WTC11 (cell line): ENCODE measurements around the gene REC8. TPM values are rescaled to one million over a fixed set of nuclear protein-coding genes. Genes with fewer than 3 reads are reported as not detected.

ENCODE experiments used
- ATAC-seq: fragments of 200-7000 bp; cut with Tn5 transposase; 2 replicates; pipeline ENCODE4 v1.10.0; 2021; ENCODE audit warnings: mild to moderate bottlenecking, moderate library complexity
- CTCF ChIA-PET: fragments of 300-600 bp; sonication (Branson Sonifier 250); formaldehyde crosslinking; loops from one replicate; lab custom pipeline; 2021; ENCODE audit warnings: antibody characterized with exemption; lab: Charles Lee
- POLR2A ChIA-PET: fragments of 350-600 bp; sonication (Branson Sonifier 250); formaldehyde crosslinking; loops from one replicate; lab custom pipeline; 2021; ENCODE audit warnings: antibody characterized with exemption; lab: Charles Lee
- DNase-seq: peaks from one replicate; pipeline ENCODE4 v3.0.0; 2021; ENCODE audit warnings: low spot score
- H3K27ac Mint-ChIP-seq: 2 replicates; pipeline ENCODE4 v1.8.0; 2021; ENCODE audit warnings: mixed read lengths
- H3K27me3 Mint-ChIP-seq: 2 replicates; pipeline ENCODE4 v1.8.0; 2021; ENCODE audit warnings: low read depth, mild to moderate bottlenecking, moderate library complexity, mixed read lengths
- H3K36me3 Mint-ChIP-seq: 2 replicates; pipeline ENCODE4 v1.8.0; 2021; ENCODE audit warnings: mixed read lengths
- H3K4me1 Mint-ChIP-seq: 2 replicates; pipeline ENCODE4 v1.8.0; 2022; ENCODE audit warnings: mixed read lengths
- H3K4me3 Mint-ChIP-seq: 2 replicates; pipeline ENCODE4 v1.8.0; 2021; ENCODE audit warnings: mild to moderate bottlenecking, moderate library complexity, mixed read lengths
- H3K9me3 Mint-ChIP-seq: 2 replicates; pipeline ENCODE4 v1.8.0; 2021; ENCODE audit warnings: mixed read lengths
- ATF2 ChIP-seq: sonication (generic); formaldehyde crosslinking; IDR thresholded peaks from 2 replicates; pipeline ENCODE4 v1.8.1; 2022; ENCODE audit warnings: low read depth, missing genetic modification reagents, borderline replicate concordance
- CBFB ChIP-seq: sonication (generic); formaldehyde crosslinking; IDR thresholded peaks from 2 replicates; pipeline ENCODE4 v1.8.1; 2022; ENCODE audit warnings: mild to moderate bottlenecking, low read depth, missing genetic modification reagents
- CREB1 ChIP-seq: sonication (generic); formaldehyde crosslinking; IDR thresholded peaks from 2 replicates; pipeline ENCODE4 v1.8.0; 2023; ENCODE audit warnings: mild to moderate bottlenecking, missing genetic modification reagents
- ETV6 ChIP-seq: sonication (generic); formaldehyde crosslinking; IDR thresholded peaks from 2 replicates; pipeline ENCODE4 v1.8.1; 2022; ENCODE audit warnings: mild to moderate bottlenecking, missing genetic modification reagents
- FOXJ3 ChIP-seq: sonication (generic); formaldehyde crosslinking; IDR thresholded peaks from 2 replicates; pipeline ENCODE4 v1.9.0; 2021; ENCODE audit warnings: missing genetic modification reagents, mild to moderate bottlenecking, borderline replicate concordance
- FOXP4 ChIP-seq: sonication (generic); formaldehyde crosslinking; IDR thresholded peaks from 2 replicates; pipeline ENCODE4 v1.8.0; 2022; ENCODE audit warnings: mild to moderate bottlenecking, missing genetic modification reagents
- GABPB1 ChIP-seq: sonication (generic); formaldehyde crosslinking; IDR thresholded peaks from 2 replicates; pipeline ENCODE4 v1.8.1; 2023; ENCODE audit warnings: mild to moderate bottlenecking, missing genetic modification reagents
- HMGXB4 ChIP-seq: sonication (generic); formaldehyde crosslinking; IDR thresholded peaks from 2 replicates; pipeline ENCODE4 v1.8.1; 2023; ENCODE audit warnings: mild to moderate bottlenecking, moderate library complexity, missing genetic modification reagents
- MAX ChIP-seq: sonication (generic); formaldehyde crosslinking; IDR thresholded peaks from 2 replicates; pipeline ENCODE4 v1.8.0; 2022; ENCODE audit warnings: mild to moderate bottlenecking, missing genetic modification reagents
- PRDM15 ChIP-seq: sonication (generic); formaldehyde crosslinking; IDR thresholded peaks from 2 replicates; pipeline ENCODE4 v1.8.0; 2022; ENCODE audit warnings: missing genetic modification reagents
- PREB ChIP-seq: sonication (generic); formaldehyde crosslinking; IDR thresholded peaks from 2 replicates; pipeline ENCODE4 v1.8.1; 2022; ENCODE audit warnings: mild to moderate bottlenecking, missing genetic modification reagents, moderate library complexity, borderline replicate concordance
- SP1 ChIP-seq: sonication (generic); formaldehyde crosslinking; conservative IDR thresholded peaks from 2 replicates; pipeline ENCODE4 v1.8.1; 2022; ENCODE audit warnings: missing genetic modification reagents
- ZNF671 ChIP-seq: fragments of 250-450 bp; sonication (Bioruptor Pico); IDR thresholded peaks from 2 replicates; pipeline ENCODE4 v1.8.0; 2021; ENCODE audit warnings: mild to moderate bottlenecking
- total RNA-seq: library from RNA; stranded (reverse); gene quantifications from 3 replicates; pipeline ENCODE4 v1.2.3, GENCODE V29; 2021

The REC8 gene
- total RNA-seq, 1 experiment from 2014 or later = 32.2 TPM

GRCh38 chr14:24145690-24146452 is 26.0 kb upstream of the REC8 start:
- POLR2A ChIA-PET = interaction anchor here (0.6 to 3.3 kb wide), 8 partner anchors 9 to 96 kb away, joined by 3 to 24 read pairs (median 8); partner anchors contain the start of genes DCAF11, IRF9, MDP1 and NRL
- Mint-ChIP-seq H3K4me1 (peaks cover 24% of the 10 kb centered on the region), H3K36me3 (peaks cover 35% of the 10 kb centered on the region)
- 0 out of 2 replicates have a peak, but pooled peaks have one; percentile 29 for TF ChIP-seq PREB (CRISPR knock-in tag)
- TF ChIP-seq ZNF671 (CRISPR knock-in tag) = no peak
- TF ChIP-seq, all 79 proteins: peak for 1
- no peak for DNase-seq
- CTCF ChIA-PET = interaction anchor here (1.0 to 4.1 kb wide), 11 partner anchors 10 to 286 kb away, joined by 3 to 55 read pairs (median 7); partner anchors contain the start of genes DCAF11, DHRS1, IRF9 and MDP1
- Mint-ChIP-seq H3K4me3 (peak overlapping the region; percentile 99), H3K27me3 (no peaks in the 10 kb centered on the region), H3K27ac (peak overlapping the region; percentile 65), H3K9me3 (no peaks in the 10 kb centered on the region)
- no peak for ATAC-seq

GRCh38 chr14:24146453-24146977 is 25.4 kb upstream of the REC8 start, which contains the start of gene PSME2:
PSME2 (minus strand) TSS chr14:24146610; CDS start chr14:24146581, 29 bp downstream.
- H3K4me3 Mint-ChIP-seq = peak within 1 kb of the TSS; percentile 99
- peaks cover 39% of the 10 kb centered on the region for H3K36me3 Mint-ChIP-seq
- H3K27ac Mint-ChIP-seq = peak within 1 kb of the TSS; percentile 98
- H3K9me3 Mint-ChIP-seq = no peaks in the 10 kb centered on the region
- DNase-seq (peak; percentile 99), ATAC-seq (peak; percentile 87)
- TF ChIP-seq PRDM15 (peak; percentile 94), CBFB (CRISPR knock-in tag) (0 out of 2 replicates have a peak, but pooled peaks have one; percentile 51), FOXJ3 (no peak), HMGXB4 (CRISPR knock-in tag) (0 out of 2 replicates have a peak, but pooled peaks have one; percentile 15), ETV6 (CRISPR knock-in tag) (0 out of 2 replicates have a peak, but pooled peaks have one; percentile 44), GABPB1 (peak; percentile 69), SP1 (CRISPR knock-in tag) (peak; percentile 56), FOXP4 (no peak), ATF2 (CRISPR knock-in tag) (no peak), CREB1 (CRISPR knock-in tag) (0 out of 2 replicates have a peak, but pooled peaks have one; percentile 20), MAX (CRISPR knock-in tag) (0 out of 2 replicates have a peak, but pooled peaks have one; percentile 9)
- no peaks in the 10 kb centered on the region for H3K27me3 Mint-ChIP-seq
- peaks cover 24% of the 10 kb centered on the region for H3K4me1 Mint-ChIP-seq
- ChIA-PET POLR2A (interaction anchor here (0.6 to 3.3 kb wide), 13 partner anchors 10 to 96 kb away, joined by 3 to 24 read pairs (median 6); partner anchors contain the start of genes CHMP4A, DCAF11, IRF9 and MDP1), CTCF (interaction anchor here (0.5 to 4.1 kb wide), 20 partner anchors 10 to 285 kb away, joined by 3 to 55 read pairs (median 4); partner anchors contain the start of genes DCAF11, DHRS1, IPO4 and IRF9)
